Stimulated activated CD8-positive, alpha-beta memory T cell treated with anti-CD3 and anti-CD28 coated beads, Interleukin-12 subunit alpha, Interleukin-12 subunit beta, amount 100 ng/mL, for 24 hours (primary cell): ENCODE measurements around the gene RARRES2.
"Not testable (repeated sequence)": the region's sequence is repeated elsewhere in the genome, so short reads cannot be mapped to it uniquely, and the experiment has no call there.

Experiments used
- DNase-seq: peaks from one replicate; pipeline ENCODE4 v3.0.0-alpha.2; 2020; ENCODE audit errors: extremely low read depth

RARRES2 gene

DNA sequence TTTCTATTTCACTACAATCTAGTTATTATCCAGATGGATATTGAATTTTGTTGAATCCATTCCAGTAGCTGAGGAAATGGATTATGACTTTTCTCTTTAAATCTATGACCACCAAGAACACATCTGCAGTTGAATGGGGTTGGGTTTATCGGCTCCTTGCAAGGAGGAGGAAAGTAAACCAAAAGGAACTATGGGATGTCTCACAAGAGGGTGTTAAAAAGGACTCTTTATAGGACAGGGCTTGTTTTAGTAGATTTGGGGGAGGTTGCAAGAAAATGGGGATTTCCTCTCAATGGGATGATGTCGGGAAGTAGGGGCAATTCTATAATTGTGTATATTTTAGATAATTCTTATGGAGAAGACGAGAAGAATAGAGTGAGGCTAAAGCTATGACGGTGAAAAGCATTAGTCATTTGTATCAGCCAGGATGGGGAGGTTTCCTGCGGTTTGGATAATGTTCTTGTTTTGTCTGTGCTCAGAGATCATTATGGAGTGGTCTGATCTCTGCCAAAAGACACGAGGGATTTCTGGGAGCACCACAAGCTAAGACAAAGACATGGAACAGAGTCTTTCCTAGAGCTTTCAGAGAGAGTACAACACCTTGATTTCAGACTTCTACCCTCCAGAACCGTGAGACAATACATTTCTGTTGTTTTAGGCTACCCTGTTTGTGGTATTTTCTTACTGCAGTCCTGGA is 23.5 kb downstream of the RARRES2 start:
- no peak for DNase-seq

DNA sequence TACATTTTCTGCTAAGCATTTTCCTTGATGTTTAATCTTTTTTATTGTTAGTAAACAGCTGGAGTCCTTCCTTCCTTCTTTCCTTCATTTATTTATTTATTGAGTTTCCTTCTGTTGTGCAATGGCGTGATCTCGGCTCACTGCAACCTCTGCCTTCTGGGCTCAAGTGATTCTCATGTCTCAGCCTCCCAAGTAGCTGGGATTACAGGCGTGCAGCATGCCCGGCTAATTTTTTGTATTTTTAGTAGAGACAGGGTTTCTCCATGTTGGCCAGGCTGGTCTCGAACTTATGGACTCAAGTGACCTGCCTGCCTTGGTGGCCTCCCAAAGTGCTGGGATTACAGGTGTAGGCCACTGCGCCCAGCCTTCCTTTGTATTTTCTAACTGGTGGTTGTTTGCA is 24.4 kb downstream of the RARRES2 start:
- DNase-seq: not testable (repeated sequence)

DNA sequence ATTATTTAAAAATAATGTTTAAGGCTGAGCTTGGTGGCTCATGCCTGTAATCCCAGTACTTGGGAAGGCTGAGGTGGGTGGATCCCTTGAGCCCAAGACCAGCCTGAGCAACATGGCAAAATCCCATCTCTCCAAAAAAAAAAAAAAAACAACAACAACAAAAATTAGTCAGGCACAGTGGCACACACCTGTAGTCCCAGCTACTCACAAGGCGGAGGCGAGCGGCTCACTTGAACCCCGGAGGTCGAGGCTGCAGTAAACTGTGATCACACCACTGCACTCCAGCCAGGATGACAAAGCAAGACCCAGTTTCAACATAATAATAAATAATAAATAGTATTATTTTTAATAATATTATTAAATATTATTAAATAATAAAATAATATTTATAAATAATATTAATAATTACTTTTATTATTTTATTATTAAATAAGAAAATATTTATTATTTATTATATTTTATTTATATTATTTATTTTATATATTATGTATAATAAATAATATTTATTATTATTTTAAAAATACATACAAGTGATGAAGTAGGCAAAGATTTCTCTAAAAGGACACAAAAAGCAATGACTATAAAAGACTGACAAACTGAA is 26.7 kb downstream of the RARRES2 start:
- no peak for DNase-seq

DNA sequence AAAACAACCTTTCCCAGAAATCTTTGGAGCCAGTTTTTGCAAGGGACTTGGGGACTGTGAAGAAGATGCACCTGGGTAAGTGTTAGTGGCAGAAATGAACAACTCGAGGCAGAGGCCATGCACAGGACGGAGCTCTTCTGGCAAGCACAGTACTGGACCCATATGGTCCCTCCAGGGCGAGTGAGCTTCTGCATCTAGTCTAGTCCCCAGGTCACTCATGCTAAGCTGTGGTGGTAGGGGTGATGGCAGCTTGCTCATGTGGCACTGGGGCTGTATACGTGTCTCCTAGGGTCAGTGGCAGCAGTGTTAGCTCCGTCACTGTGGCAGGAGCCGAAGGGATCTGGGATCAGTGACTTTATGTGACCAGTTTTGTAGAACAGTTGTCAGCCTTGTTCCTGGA is 27.6 kb downstream of the RARRES2 start:
- DNase-seq: no peak

DNA sequence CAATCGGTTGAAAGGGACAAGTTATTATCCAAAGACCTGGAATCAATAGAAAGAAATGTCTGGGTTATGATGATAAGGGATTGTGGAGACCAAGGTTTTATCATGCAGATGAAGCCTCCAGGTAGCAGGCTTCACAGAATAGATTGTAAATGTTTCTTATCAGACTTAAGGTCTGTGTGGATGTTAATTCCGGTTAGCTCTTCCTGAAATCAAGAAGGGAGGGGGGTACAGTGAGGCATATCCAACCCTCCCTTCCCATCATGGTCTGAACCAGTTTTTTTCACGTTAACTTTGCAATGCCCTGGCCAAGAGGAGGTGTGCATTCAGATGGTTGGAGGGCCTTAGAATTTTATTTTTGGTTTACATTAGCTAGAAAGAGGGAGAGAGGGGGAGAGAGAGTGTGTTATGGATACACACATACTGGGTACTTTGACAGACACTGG is 28.0 kb downstream of the RARRES2 start:
- DNase-seq: no peak

DNA sequence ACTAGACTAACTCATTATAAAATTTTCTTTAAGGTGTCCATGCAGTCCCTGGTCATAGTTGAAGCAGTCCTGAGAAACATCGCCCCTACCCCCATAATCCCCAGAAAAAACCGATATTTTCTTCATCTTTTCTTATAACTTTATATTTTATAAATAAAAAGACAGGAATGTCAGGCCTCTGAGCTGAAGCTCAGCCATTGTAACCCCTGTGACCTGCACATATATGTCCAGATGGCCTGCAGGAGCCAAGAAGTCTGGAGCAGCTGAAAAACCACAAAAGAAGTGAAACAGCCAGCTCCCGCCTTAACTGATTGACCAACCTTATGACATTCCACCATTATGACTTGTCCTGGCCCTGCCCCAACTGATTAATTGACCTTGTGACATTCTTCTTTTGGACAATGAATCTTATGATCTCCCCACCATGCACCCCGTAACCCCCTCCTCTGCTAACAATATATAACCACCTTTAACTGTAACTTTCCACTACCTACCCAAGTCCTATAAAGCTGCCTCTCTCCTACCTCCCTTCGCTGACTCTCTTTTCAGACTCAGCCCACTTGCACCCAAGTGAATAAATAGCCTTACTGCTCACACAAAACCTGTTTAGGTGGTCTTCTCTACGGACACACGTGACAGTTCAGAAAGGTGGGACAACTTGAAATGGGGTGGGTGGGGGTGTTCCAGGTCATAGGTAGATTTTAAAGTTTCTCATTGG is 28.6 kb downstream of the RARRES2 start:
- not testable (repeated sequence) for DNase-seq

DNA sequence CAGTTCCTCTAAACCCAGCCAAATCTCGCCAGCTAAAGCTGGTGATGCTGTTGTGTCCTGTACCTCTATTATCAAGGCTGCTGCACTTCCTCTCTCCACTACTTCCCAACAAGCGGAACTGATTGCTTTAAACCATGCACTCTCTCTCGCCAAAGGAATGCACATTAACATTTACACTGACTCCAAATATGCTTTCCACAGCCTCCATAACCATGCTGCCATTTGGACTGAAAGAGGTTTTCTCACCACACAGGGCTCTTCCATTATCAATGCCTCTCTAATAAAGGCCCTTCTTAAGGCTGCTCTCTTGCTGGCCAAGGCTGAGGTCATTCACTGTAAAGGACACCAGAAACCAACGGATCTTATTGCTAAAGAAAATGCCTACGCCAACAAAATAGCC is 29.7 kb downstream of the RARRES2 start:
- no peak for DNase-seq

DNA sequence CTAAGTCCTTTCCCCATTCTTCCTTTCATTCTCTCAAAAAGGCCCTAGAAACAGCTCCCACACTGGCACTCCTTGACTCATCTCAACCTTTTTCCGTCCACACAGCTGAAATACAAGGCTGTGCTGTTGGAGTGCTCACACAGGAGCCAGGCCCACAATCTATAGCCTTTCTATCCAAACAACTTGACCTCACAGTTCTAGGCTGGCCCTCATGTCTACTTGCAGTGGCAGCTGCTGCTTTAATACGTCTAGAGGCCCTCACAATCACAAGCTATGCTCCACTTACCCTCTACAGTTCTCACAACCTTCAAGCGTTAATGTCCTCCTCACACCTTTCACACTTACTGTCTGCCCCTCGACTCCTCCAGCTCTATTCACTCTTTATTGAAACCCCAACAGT is 30.3 kb downstream of the RARRES2 start:
- no peak for DNase-seq

DNA sequence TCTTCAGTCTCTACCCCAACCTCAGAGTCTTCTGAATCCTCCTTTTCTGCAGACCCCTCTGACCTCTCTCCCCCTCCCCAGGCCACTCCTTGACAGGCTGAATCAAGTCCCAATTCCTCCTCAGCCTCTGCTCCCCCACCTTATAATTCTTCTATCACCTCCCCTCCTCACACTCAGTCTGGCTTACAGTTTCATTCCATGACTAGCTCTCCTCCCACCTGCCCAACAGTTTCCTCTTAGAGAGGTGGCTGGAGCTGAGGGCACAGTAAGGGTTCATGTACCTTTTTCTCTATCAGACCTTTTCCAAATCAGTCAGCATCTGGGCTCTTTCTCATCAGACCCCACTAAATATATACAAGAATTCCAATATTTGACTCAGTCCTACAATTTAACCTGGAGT is 32.9 kb downstream of the RARRES2 start:
- DNase-seq: no peak

DNA sequence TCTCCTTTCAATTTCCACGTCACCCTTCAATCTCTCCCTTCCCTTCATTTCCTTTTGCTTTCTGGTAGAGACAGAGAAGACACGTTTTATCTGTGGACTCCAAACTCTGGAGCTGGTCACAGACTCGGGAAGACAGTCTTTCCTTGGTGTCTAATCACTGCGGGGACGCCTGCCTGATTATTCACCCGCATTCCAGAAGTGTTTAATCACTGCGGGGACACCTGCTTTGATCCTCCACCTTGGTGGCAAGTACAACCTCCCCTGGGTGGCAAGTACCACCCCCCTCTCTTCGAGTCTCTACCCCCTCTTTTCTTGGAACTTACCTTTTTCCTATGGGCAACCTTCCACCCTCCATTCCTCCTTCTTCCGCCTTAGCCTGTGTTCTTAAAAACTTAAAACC is 33.5 kb downstream of the RARRES2 start:
- no peak for DNase-seq

DNA sequence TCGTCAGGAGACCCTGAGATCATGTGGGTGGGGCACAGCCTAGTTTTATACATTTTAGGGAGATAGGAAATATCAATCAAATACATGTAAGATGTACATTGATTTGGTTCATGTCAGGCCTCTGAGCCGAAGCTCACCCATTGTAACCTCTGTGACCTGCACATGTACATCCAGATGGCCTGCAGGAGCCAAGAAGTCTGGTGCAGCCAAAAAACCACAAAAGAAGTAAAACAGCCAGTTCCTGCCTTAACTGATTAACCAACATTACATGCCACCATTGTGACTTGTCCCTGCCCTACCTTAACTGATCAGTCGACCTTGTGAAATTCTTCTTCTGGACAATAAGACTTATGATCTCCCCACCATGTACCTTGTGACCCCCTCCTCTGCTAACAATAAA is 34.3 kb downstream of the RARRES2 start:
- no peak for DNase-seq

DNA sequence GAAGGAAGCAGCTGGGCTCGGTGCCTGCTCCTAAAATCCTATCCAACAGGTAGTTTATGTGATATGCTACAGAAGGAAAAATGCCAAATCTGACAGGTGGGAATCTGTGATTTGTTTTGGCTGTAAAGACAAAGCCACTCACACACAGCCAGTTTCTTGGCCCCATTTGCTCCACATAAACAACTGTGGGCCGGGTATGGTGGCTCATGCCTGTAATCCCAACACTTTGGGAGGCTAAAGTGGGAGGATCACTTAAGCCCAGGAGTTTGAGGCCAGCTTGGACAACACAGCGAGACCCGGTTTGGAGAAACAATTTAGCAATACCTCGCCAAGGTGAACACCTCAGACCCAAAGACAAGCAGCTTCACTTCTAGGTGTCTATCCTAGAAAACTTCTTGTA is 35.1 kb downstream of the RARRES2 start:
- not testable (repeated sequence) for DNase-seq

DNA sequence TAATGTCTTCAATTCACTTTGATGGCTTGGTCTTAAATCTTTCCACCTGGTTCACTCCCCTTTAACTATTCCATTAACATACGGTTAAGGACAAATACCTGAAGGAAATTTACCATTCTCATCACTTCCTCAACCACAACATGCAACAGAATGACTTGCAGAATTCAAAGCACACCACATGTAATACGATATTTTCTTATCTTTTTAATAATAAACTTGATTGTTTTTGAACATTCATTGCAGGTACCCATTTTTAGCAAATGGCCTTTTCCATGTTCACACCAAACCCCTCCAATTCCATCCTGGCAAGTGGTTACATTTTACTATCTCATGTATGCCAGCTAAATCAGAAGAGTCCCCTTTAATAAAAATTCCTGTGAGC is 35.5 kb downstream of the RARRES2 start:
- not testable (repeated sequence) for DNase-seq

DNA sequence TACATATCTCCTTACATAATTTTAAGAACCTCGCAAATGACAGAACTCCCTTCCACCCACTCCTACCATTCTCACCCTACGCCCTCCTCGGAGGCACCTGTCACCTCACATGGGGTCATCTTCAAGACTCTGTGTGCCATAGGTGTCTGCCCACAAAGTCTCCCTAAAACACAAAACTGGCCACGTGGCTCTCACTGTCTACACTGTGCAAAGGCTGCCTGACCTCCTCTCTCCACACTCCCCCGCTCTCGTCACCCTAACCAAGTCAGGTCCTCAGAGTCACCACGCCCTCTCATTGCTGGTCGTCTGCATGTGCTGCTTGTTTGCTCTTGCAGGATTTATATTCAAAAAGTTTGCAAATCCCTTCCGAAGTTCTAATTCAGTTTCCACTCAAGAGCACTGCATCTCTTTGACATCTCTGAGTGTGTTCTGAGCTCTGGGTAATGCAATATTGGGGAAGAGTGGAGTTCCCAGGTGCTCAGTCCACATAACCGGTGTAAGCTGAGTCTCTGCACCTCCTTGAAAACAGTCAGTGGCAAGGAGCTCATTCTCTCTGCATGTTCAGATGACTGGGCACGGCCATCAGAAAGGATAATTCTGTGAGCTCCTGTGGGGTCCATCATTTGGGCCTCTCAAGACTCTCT is 36.0 kb downstream of the RARRES2 start:
- DNase-seq: not testable (repeated sequence)

DNA sequence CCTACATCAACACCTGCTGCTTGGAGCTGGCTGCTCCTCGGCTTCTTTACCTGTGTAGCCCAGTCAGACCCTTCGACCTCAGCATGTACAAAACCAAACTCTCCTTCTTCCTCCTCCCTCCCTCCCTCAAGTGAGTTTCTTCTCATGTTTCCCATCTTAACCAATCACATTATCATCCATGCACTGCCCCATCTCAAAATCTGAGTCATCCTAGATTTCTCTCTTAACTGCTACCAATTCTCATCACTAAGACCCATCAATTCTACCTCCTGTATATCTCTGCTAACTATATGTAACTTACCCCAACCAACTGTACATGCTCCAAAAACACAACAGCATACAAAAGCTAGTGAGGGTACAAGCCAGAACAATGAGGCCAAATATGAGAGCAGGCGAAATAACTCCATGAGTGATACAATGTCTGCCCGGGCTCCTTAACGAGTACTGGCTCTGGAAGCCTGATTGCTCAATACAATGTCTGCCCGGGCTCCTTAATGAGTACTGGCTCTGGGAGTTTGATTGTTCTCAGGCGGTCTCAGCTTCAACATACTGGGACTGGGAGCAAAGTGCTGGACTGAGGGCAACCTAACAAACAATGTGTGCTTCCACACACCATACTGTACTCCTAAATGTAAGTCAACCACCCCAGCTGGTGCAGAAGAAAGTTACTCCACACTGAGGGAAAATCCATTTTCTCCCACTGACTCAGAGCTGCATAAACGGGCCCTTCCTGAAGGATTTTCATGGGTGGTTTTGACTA is 36.8 kb downstream of the RARRES2 start:
- DNase-seq: not testable (repeated sequence)

DNA sequence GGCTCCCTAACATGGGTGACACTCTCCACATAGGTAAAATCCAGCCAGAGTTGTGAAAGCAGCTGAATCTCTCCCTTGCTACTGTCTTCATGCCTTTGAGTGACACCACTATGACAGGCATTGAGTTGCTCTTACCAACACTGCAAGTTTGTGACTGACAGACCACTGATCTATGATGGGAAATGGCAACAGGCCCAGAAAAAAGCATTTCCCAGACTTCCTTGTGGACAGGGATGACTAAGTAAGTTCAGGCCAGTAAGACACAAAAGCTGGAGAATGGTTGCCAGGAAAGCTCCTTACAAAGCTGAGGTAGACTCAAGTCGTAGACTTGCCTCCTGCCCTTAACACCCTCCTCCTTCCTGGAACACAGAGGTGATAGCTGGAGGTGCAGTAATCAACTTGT is 38.5 kb downstream of the RARRES2 start:
- DNase-seq: not testable (repeated sequence)

DNA sequence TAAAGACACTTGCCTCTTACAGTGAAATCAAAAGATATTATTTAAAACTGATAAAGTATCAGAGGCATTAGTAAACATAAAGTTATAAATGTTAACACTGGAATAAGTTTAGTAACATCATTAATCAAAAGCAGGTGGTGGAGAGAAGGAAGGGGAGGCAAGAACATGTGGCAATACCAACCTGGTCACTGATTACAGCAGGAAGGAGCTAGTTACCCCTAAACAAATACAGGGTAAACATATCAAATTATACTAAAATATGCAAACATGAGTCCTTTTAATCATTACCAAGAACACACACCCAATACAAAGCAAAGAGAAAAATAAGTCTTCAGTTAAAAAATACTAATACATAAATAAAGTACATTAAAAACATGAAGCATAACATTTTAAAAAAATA is 43.5 kb downstream of the RARRES2 start:
- not testable (repeated sequence) for DNase-seq

DNA sequence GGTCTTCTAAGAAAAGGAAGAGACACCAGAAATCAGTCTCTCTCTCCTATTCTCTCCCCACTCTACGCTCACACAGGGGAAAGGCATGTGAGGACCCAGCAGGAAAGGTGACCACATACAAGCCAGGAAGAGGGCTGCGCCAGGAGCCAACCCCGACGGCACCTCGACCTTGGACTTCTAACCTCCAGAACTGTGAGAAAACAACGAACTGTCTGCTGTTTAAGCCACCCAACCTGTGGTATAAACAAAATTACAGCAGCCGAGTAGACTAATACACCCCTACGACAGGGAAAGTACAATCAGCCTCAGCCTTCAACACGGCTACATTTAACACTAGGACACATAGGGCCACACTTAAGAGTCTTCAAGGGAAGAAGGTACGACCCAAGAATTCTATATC is 44.6 kb downstream of the RARRES2 start:
- DNase-seq: not testable (repeated sequence)

DNA sequence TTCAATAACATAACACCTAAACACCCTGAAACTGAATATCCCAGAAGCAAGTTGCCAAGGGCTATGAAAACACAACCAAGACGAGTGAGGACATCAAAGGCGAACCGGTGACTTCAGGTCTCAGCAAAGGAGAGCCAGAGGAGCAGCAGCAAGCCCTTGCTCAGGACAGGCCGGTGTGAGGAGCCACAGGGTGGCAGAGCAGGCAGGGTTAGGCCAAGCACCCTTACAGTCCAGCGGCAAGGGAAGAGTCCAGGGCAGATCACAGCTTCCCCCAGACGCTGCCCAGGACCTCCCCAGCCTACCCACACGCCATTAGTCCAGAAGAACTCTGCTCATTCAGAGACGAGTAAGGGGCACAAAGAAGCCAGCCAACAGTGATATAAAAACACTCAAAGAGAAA is 45.8 kb downstream of the RARRES2 start:
- DNase-seq: not testable (repeated sequence)

DNA sequence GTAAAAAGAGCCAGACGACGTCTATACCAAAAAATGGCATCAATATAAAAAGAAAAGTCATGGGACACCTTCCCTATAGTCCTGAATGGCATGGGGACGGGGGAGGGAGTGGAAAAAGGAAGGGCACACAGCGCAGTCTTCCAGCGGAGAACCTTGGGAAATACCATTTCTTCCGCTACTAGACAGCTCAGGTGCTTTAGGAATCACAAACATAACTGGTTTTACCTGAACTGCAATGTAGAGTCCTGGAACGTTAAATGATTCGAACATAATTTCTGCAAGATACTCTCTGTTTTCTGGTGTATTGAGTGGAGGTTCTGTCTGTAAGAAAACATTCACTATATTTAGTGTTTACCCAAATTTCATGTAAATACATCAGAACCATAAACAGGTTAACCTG is 46.4 kb downstream of the RARRES2 start:
- not testable (repeated sequence) for DNase-seq

DNA sequence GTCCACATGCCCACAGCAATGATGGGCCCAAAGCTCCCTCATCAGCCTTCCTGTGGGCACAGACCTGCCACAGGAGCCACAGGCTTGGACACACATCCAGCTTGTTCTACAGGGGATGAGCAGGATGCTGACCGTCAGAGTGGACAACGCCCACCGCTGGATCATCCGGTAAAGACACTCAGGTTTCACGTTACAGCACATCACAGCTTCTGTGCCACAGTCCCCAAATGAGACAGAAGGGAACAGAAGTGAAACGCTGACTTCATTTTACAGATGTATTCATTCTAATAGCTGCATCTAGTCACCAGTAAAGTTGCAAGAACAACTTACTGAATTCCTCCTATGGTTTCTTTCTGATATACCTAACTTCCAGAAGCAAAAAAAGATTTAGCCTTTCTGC is 51.1 kb downstream of the RARRES2 start:
- not testable (repeated sequence) for DNase-seq

DNA sequence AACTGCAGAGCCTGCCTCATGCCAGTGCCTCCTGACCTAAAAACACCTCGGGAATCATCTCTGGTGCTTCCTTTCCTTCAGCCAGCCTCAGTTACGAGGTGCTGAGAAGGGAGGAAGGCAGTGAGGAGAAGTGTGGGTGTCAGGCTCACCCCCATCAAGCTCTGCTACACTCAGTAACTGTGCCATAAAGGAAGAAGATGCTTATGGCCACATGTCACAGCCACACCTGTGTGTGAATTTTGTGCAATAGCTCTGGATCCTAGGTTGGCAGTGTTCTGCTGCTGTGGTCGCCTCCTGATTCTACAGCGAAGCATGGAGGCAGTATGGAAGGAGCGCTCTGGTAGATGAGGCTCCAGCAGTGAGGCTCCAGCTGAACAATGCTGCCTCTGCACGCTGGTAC is 52.6 kb downstream of the RARRES2 start:
- not testable (repeated sequence) for DNase-seq
